ENCODE measurements around the gene CELSR1. TPM values are rescaled to one million over a fixed set of nuclear protein-coding genes. Genes with fewer than 3 reads are reported as not detected.
A peak's percentile ranks its signal among the peaks of the same experiment; 100 is the strongest.

Gene CELSR1
- total and polyA plus RNA-seq, 12 donors = 0.11 to 4.3 (median 1.9) TPM

- WGBS, 4 donors = 93 to 96% (median 95%) methylated on average over 5 of the region's 5 CpGs
- no peak overlapping the region for H3K27ac ChIP-seq
- no peak overlapping the region for H3K4me3 ChIP-seq
- H3K4me1 ChIP-seq (replicated peaks in 1 of 2) = peaks cover 8 to 10% of the 10 kb centered on the region in 2 donors
- intact Hi-C loops (cut with DNase I) = no loop called here
- H3K9me3 ChIP-seq (replicated peaks in 1 of 3) = no peaks in the 10 kb centered on the region
- no peaks in the 10 kb centered on the region for H3K27me3 ChIP-seq
- TF ChIP-seq POLR2A (IDR thresholded peaks at IDR 0.05) = no peak
- no peak for TF ChIP-seq CTCF (IDR thresholded peaks at IDR 0.05)
- DNase-seq = no peak
- peaks cover 0 to 64% of the 10 kb centered on the region in 2 donors for H3K36me3 ChIP-seq (replicated peaks in 1 of 2)
Measured at GRCh38 chr22:46339956-46340355, 197.5 kb downstream of the CELSR1 start.

- DNase-seq = no peak
- no peak for TF ChIP-seq CTCF (IDR thresholded peaks at IDR 0.05)
- no peak for TF ChIP-seq POLR2A (IDR thresholded peaks at IDR 0.05)
- Histone ChIP-seq H3K4me1 (replicated peaks in 1 of 2) (peaks cover 8 to 10% of the 10 kb centered on the region in 2 donors), H3K27ac (no peak overlapping the region), H3K27me3 (no peaks in the 10 kb centered on the region), H3K9me3 (replicated peaks in 1 of 3) (no peaks in the 10 kb centered on the region), H3K36me3 (replicated peaks in 1 of 2) (peaks cover 0 to 52% of the 10 kb centered on the region in 2 donors), H3K4me3 (no peak overlapping the region)
- intact Hi-C loops (cut with DNase I) = no loop called here
- WGBS, 4 donors = 78 to 88% (median 88%) methylated on average over 8 of the region's 8 CpGs
Measured at GRCh38 chr22:46338636-46339035, 198.8 kb downstream of the CELSR1 start.

GRCh38 chr22:46337870-46338269 is 199.6 kb downstream of the CELSR1 start:
- Histone ChIP-seq H3K4me1 (replicated peaks in 1 of 2) (peaks cover 8 to 10% of the 10 kb centered on the region in 2 donors), H3K9me3 (replicated peaks in 1 of 3) (no peaks in the 10 kb centered on the region), H3K27me3 (no peaks in the 10 kb centered on the region), H3K4me3 (no peak overlapping the region), H3K36me3 (replicated peaks in 1 of 2) (peaks cover 0 to 44% of the 10 kb centered on the region in 2 donors), H3K27ac (no peak overlapping the region)
- intact Hi-C loops (cut with DNase I) = no loop called here
- WGBS, 4 donors = 85 to 87% (median 86%) methylated on average over 6 to 9 of the region's 9 CpGs
- DNase-seq = no peak
- TF ChIP-seq POLR2A (IDR thresholded peaks at IDR 0.05) = no peak
- TF ChIP-seq CTCF (IDR thresholded peaks at IDR 0.05) = no peak

- 8 to 14% (median 9%) methylated on average over 23 to 42 of the region's 42 CpGs for WGBS, 4 donors
- TF ChIP-seq POLR2A (IDR thresholded peaks at IDR 0.05) = peak in 1 of 2 donors; percentile 32
- no peak for TF ChIP-seq CTCF (IDR thresholded peaks at IDR 0.05)
- intact Hi-C loops (cut with DNase I) = no loop called here
- peak in 3 of 7 donors; percentile 43 to 68 (median 45) for DNase-seq
- Histone ChIP-seq H3K27ac (peak overlapping the region in 4 of 5 donors; percentile 84 to 93 (median 86)), H3K27me3 (no peaks in the 10 kb centered on the region), H3K4me1 (replicated peaks in 1 of 2) (peaks cover 8 to 10% of the 10 kb centered on the region in 2 donors), H3K4me3 (peak overlapping the region; percentile 28 to 74 (median 51)), H3K36me3 (replicated peaks in 1 of 2) (peaks cover 0 to 31% of the 10 kb centered on the region in 2 donors), H3K9me3 (replicated peaks in 1 of 3) (no peaks in the 10 kb centered on the region)
Measured at GRCh38 chr22:46336119-46337078, 201.0 kb downstream of the CELSR1 start.

Data from adrenal gland (tissue), 12 donors.